ENCODE results near the gene LUC7L. TPM values are rescaled to one million over a fixed set of nuclear protein-coding genes. Genes with fewer than 3 reads are reported as not detected.

Gene LUC7L
- total RNA-seq, 1 donor from 2014 or later = 74.1 TPM

GRCh38 chr16:265711-266110, 36.5 kb upstream of the LUC7L start:
- Mint-ChIP-seq H3K36me3 (ENCODE audit: low read depth, unreplicated experiment) (peaks cover 14% of the 10 kb centered on the region), H3K27ac (ENCODE audit: unreplicated experiment) (no peak overlapping the region), H3K27me3 (ENCODE audit: low read depth, unreplicated experiment) (peaks cover 6% of the 10 kb centered on the region), H3K4me1 (ENCODE audit: low read depth, unreplicated experiment) (no peaks in the 10 kb centered on the region), H3K4me3 (ENCODE audit: unreplicated experiment) (no peak overlapping the region), H3K9me3 (ENCODE audit: unreplicated experiment) (no peaks in the 10 kb centered on the region)
- no peak overlapping the region for H2AFZ ChIP-seq (ENCODE audit: low read depth, low read length)
- H3K4me3 ChIP-seq (ENCODE audit: insufficient read depth, low read depth, low read length) = no peak overlapping the region
- H4K20me1 ChIP-seq (ENCODE audit: insufficient read depth, low read length) = no peaks in the 10 kb centered on the region
- H3K36me3 ChIP-seq (ENCODE audit: insufficient read depth, low read length) = no peaks in the 10 kb centered on the region
- no peak overlapping the region for H3K4me2 ChIP-seq (ENCODE audit: low read length)
- H3K27me3 ChIP-seq (ENCODE audit: insufficient read depth, low read length) = no peaks in the 10 kb centered on the region
- no peaks in the 10 kb centered on the region for H3K4me1 ChIP-seq (ENCODE audit: insufficient read depth, low read length)
- no peak overlapping the region for H3K9ac ChIP-seq (ENCODE audit: low read length)
- H3K9me3 ChIP-seq (ENCODE audit: insufficient read depth, low read depth, low read length) = no peaks in the 10 kb centered on the region
- DNase-seq (ENCODE audit: low read depth) (no peak), FAIRE-seq (no peak)
- no peak overlapping the region for H3K27ac ChIP-seq (ENCODE audit: low read depth, low read length)
- TF ChIP-seq EZH2 (IDR thresholded peaks at IDR 0.05; ENCODE audit: insufficient read depth, low read length) (no peak), CTCF (IDR thresholded peaks at IDR 0.05; ENCODE audit: insufficient read depth, low read depth, low read length) (no peak)
- H3K79me2 ChIP-seq (ENCODE audit: insufficient read depth, low read length) = no peaks in the 10 kb centered on the region

GRCh38 chr16:265002-265529, 35.8 kb upstream of the LUC7L start:
- H3K4me3 ChIP-seq (ENCODE audit: insufficient read depth, low read depth, low read length) = no peak overlapping the region
- no peak for FAIRE-seq
- no peak overlapping the region for H3K9ac ChIP-seq (ENCODE audit: low read length)
- no peak overlapping the region for H3K27ac ChIP-seq (ENCODE audit: low read depth, low read length)
- peaks cover 6% of the 10 kb centered on the region for H3K27me3 Mint-ChIP-seq (ENCODE audit: low read depth, unreplicated experiment)
- H3K27me3 ChIP-seq (ENCODE audit: insufficient read depth, low read length) = no peaks in the 10 kb centered on the region
- H3K36me3 Mint-ChIP-seq (ENCODE audit: low read depth, unreplicated experiment) = peaks cover 20% of the 10 kb centered on the region
- H3K9me3 Mint-ChIP-seq (ENCODE audit: unreplicated experiment) = no peaks in the 10 kb centered on the region
- no peak overlapping the region for H3K4me2 ChIP-seq (ENCODE audit: low read length)
- H3K9me3 ChIP-seq (ENCODE audit: insufficient read depth, low read depth, low read length) = no peaks in the 10 kb centered on the region
- no peaks in the 10 kb centered on the region for H3K79me2 ChIP-seq (ENCODE audit: insufficient read depth, low read length)
- TF ChIP-seq EZH2 (IDR thresholded peaks at IDR 0.05; ENCODE audit: insufficient read depth, low read length) = no peak
- no peaks in the 10 kb centered on the region for H3K4me1 ChIP-seq (ENCODE audit: insufficient read depth, low read length)
- H3K4me3 Mint-ChIP-seq (ENCODE audit: unreplicated experiment) = no peak overlapping the region
- no peak overlapping the region for H3K27ac Mint-ChIP-seq (ENCODE audit: unreplicated experiment)
- no peak for DNase-seq (ENCODE audit: low read depth)
- no peak overlapping the region for H2AFZ ChIP-seq (ENCODE audit: low read depth, low read length)
- H4K20me1 ChIP-seq (ENCODE audit: insufficient read depth, low read length) = no peaks in the 10 kb centered on the region
- H3K4me1 Mint-ChIP-seq (ENCODE audit: low read depth, unreplicated experiment) = no peaks in the 10 kb centered on the region
- H3K36me3 ChIP-seq (ENCODE audit: insufficient read depth, low read length) = no peaks in the 10 kb centered on the region

GRCh38 chr16:264440-264951, 35.2 kb upstream of the LUC7L start:
- Histone ChIP-seq H3K36me3 (ENCODE audit: insufficient read depth, low read length) (no peaks in the 10 kb centered on the region), H3K27me3 (ENCODE audit: insufficient read depth, low read length) (no peaks in the 10 kb centered on the region), H4K20me1 (ENCODE audit: insufficient read depth, low read length) (no peaks in the 10 kb centered on the region), H3K4me2 (ENCODE audit: low read length) (no peak overlapping the region), H3K27ac (ENCODE audit: low read depth, low read length) (no peak overlapping the region), H2AFZ (ENCODE audit: low read depth, low read length) (no peak overlapping the region), H3K9me3 (ENCODE audit: insufficient read depth, low read depth, low read length) (no peaks in the 10 kb centered on the region), H3K4me3 (ENCODE audit: insufficient read depth, low read depth, low read length) (no peak overlapping the region), H3K4me1 (ENCODE audit: insufficient read depth, low read length) (no peaks in the 10 kb centered on the region), H3K9ac (ENCODE audit: low read length) (no peak overlapping the region), H3K79me2 (ENCODE audit: insufficient read depth, low read length) (no peaks in the 10 kb centered on the region)
- Mint-ChIP-seq H3K9me3 (ENCODE audit: unreplicated experiment) (no peaks in the 10 kb centered on the region), H3K36me3 (ENCODE audit: low read depth, unreplicated experiment) (peaks cover 25% of the 10 kb centered on the region), H3K27me3 (ENCODE audit: low read depth, unreplicated experiment) (peaks cover 6% of the 10 kb centered on the region), H3K27ac (ENCODE audit: unreplicated experiment) (no peak overlapping the region), H3K4me3 (ENCODE audit: unreplicated experiment) (no peak overlapping the region), H3K4me1 (ENCODE audit: low read depth, unreplicated experiment) (no peaks in the 10 kb centered on the region)
- TF ChIP-seq CTCF (IDR thresholded peaks at IDR 0.05; ENCODE audit: insufficient read depth, low read depth, low read length) (no peak), EZH2 (IDR thresholded peaks at IDR 0.05; ENCODE audit: insufficient read depth, low read length) (no peak)
- FAIRE-seq (no peak), DNase-seq (ENCODE audit: low read depth) (no peak)
